ENCODE data around the gene EDRF1.

DNA sequence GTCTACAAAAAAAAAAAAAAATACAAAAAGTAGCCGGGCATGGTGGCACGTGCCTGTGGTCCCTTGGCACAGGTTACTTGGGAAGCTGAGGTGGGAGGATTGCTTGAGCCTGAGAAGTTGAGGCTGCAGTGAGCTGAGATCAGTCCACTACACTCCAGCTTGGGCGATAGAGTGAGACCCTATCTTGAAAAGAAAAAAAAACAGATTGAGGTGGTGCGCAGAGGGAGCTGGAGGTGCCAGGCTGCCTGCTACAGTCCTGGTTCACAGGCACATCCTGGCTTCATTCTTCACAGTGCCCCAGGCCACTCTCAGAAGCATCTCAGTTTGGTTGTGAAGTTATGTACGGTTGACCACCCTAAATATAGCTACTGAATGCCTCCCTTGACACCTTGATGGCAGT, 51.3 kb downstream of the EDRF1 start:
- no peak for TF ChIP-seq POLR2AphosphoS5 (IDR thresholded peaks at IDR 0.05; ENCODE audit: low read depth, low read length)
- no peak for TF ChIP-seq SPI1 (IDR thresholded peaks at IDR 0.05; ENCODE audit: low read depth, low read length)
- TF ChIP-seq POLR2A (IDR thresholded peaks at IDR 0.05; ENCODE audit: low read depth, low read length): no peak
- TF ChIP-seq TAF1 (IDR thresholded peaks at IDR 0.05; ENCODE audit: low read depth, low read length): no peak
- TF ChIP-seq POU2F2 (IDR thresholded peaks at IDR 0.05; ENCODE audit: low read depth, low read length): no peak
- no peak for TF ChIP-seq PAX5 (IDR thresholded peaks at IDR 0.05; ENCODE audit: insufficient read depth, low read length, severe bottlenecking)
